Right lobe of liver (tissue), 6 donors: ENCODE measurements around the gene PGLYRP1. TPM values are rescaled to one million over a fixed set of nuclear protein-coding genes. Genes with fewer than 3 reads are reported as not detected.

Source experiments
- ATAC-seq, 4 donors: fragments of 200-7000 bp; cut with Tn5 transposase; one replicate each; pipeline ENCODE4 v1.9.1; 2020; ENCODE audit warnings: mild to moderate bottlenecking in 4 of 4, moderate library complexity in 4 of 4
- DNase-seq, 3 donors: peaks; one replicate each; pipeline ENCODE4 v3.0.0-alpha.2; 2020
- H3K27ac ChIP-seq, 3 donors: fragments of 200-600 bp; one replicate each; pipeline ENCODE4 v1.8.0; 2022
- H3K27me3 ChIP-seq, 2 donors: fragments of 200-600 bp; one replicate each; pipeline ENCODE4 v1.8.0; 2022
- H3K36me3 ChIP-seq, 4 donors: fragments of 200-600 bp; sonication (generic) in 1 of 4; one replicate each; pipeline versions ENCODE4 v1.5.1 to v1.8.0; 2017 to 2022; ENCODE audit warnings: control low read depth in 1 of 4
- H3K4me1 ChIP-seq, 4 donors: fragments of 200-600 bp; sonication (generic) in 1 of 4; one replicate each; pipeline versions ENCODE4 v1.5.1 to v1.8.0; 2017 to 2022; ENCODE audit warnings: control low read depth in 1 of 4
- H3K4me3 ChIP-seq, 3 donors: fragments of 200-600 bp; one replicate each; pipeline ENCODE4 v1.8.0; 2022
- H3K9me3 ChIP-seq, 4 donors: fragments of 200-600 bp; sonication (generic) in 1 of 4; one replicate each; pipeline versions ENCODE4 v1.5.1 to v1.8.0; 2017 to 2022; ENCODE audit warnings: control low read depth in 1 of 4
- CTCF ChIP-seq, 4 donors: fragments of 200-600 bp in 3 of 4; fragments of 450-650 bp in 1 of 4; IDR thresholded peaks; one replicate each; pipeline versions ENCODE4 v1.5.1 to v1.8.0; 2016 to 2022; ENCODE audit warnings: antibody characterized with exemption in 4 of 4, mild to moderate bottlenecking in 2 of 4
- POLR2A ChIP-seq: fragments of 450-650 bp; IDR thresholded peaks from one replicate; pipeline ENCODE4 v1.6.1; 2017; ENCODE audit warnings: antibody characterized with exemption, mild to moderate bottlenecking
- WGBS: methylation state at CpG from one replicate; pipeline ENCODE4 v1.1.6; 2018; ENCODE audit warnings: low coverage, low lambda C conversion rate; ENCODE audit not compliant: insufficient coverage; ENCODE audit errors: missing lambda C conversion rate; 5-methylcytosine and 5-hydroxymethylcytosine counted together
- intact Hi-C, 2 donors: fragments of 100-400 bp; cut with DNase I; formaldehyde crosslinking; loops; one replicate each; pipeline versions ENCODE4 v1.11.2 to v1.14.1; 2022
- total RNA-seq, 6 experiments: library from RNA; depleted of rRNA in 2 of 6; stranded (reverse); fragments of >200 nt in 2 of 6; fragmentation: NEBNext Ultra II Directional in 3 of 6; extraction: Animal tissue kit (Norgen Biotek cat#: 25700) in 3 of 6; gene quantifications; one replicate each; pipeline versions ENCODE4 v1.1.0 to v1.2.4, GENCODE V29; 2016 to 2023
- donor health status: DM: no; HTN: yes; CAD: no.
- donor health status: DM: no; HTN: no; CAD: no.
- donor health status: DM: no; HTN: no; CAD: no.
- donor health status: DM: no; HTN: yes; CAD: no.
- donor health status: DM: no; HTN: yes; CAD: no.

Gene PGLYRP1
- total RNA-seq, 6 experiments from 2014 or later, result 0.86 to 1.1 TPM; not detected in 4

- no peak overlapping the region for H3K27ac ChIP-seq
- H3K4me1 ChIP-seq, result peaks cover 0 to 10% (median 0%) of the 10 kb centered on the region in 4 donors
- H3K4me3 ChIP-seq, result no peak overlapping the region
- TF ChIP-seq POLR2A (no peak), CTCF (IDR thresholded peaks at IDR 0.05) (peak; percentile 66 to 85 (median 77))
- H3K9me3 ChIP-seq, result no peaks in the 10 kb centered on the region
- DNase-seq, result peak; percentile 63 to 72 (median 66)
- H3K36me3 ChIP-seq, result no peaks in the 10 kb centered on the region
- ATAC-seq, result peak; percentile 76 to 93 (median 88)
- H3K27me3 ChIP-seq, result peaks cover 0 to 9% of the 10 kb centered on the region in 2 donors
- WGBS, result 63% methylated on average over 14 of the region's 28 CpGs
- intact Hi-C loops, result loop anchor here in 1 of 2 donors (10.0 kb wide), 1 partner anchor 185 kb away; no protein-coding TSS in a partner anchor
Measured at GRCh38 chr19:46009530-46010510, 13.0 kb downstream of the PGLYRP1 start.

- no peaks in the 10 kb centered on the region for H3K36me3 ChIP-seq
- ATAC-seq (no peak), DNase-seq (peak in 1 of 3 donors; percentile 22)
- H3K4me1 ChIP-seq, result peaks cover 0 to 5% (median 0%) of the 10 kb centered on the region in 4 donors
- 50% methylated on average over 1 of the region's 13 CpGs for WGBS
- intact Hi-C loops, result no loop called here
- H3K9me3 ChIP-seq, result no peaks in the 10 kb centered on the region
- H3K27ac ChIP-seq, result no peak overlapping the region
- TF ChIP-seq POLR2A, result no peak
- TF ChIP-seq CTCF (IDR thresholded peaks at IDR 0.05), result no peak
- no peaks in the 10 kb centered on the region for H3K27me3 ChIP-seq
- H3K4me3 ChIP-seq, result no peak overlapping the region
Measured at GRCh38 chr19:46006411-46006810, 16.4 kb downstream of the PGLYRP1 start.

GRCh38 chr19:46002678-46003275, 20.1 kb downstream of the PGLYRP1 start:
- no peak for TF ChIP-seq POLR2A
- TF ChIP-seq CTCF (IDR thresholded peaks at IDR 0.05), result no peak
- Histone ChIP-seq H3K4me1 (no peaks in the 10 kb centered on the region), H3K9me3 (no peaks in the 10 kb centered on the region), H3K4me3 (no peak overlapping the region), H3K27me3 (no peaks in the 10 kb centered on the region), H3K27ac (no peak overlapping the region), H3K36me3 (no peaks in the 10 kb centered on the region)
- DNase-seq (no peak), ATAC-seq (no peak)
- 95% methylated on average over 10 of the region's 15 CpGs for WGBS
- intact Hi-C loops, result no loop called here

GRCh38 chr19:46000491-46001246, 22.2 kb downstream of the PGLYRP1 start:
- intact Hi-C loops, result no loop called here
- H3K27me3 ChIP-seq, result no peaks in the 10 kb centered on the region
- ATAC-seq (peak; percentile 39 to 63 (median 58)), DNase-seq (peak in 1 of 3 donors; percentile 33)
- WGBS, result 13% methylated on average over 25 of the region's 34 CpGs
- H3K4me1 ChIP-seq, result peaks cover 0 to 6% (median under 1%) of the 10 kb centered on the region in 4 donors
- H3K4me3 ChIP-seq, result no peak overlapping the region
- TF ChIP-seq CTCF (IDR thresholded peaks at IDR 0.05) (no peak), POLR2A (no peak)
- H3K9me3 ChIP-seq, result no peaks in the 10 kb centered on the region
- no peak overlapping the region for H3K27ac ChIP-seq
- H3K36me3 ChIP-seq, result no peaks in the 10 kb centered on the region
